ENCODE results near the gene PPP4R1. TPM values are rescaled to one million over a fixed set of nuclear protein-coding genes. Genes with fewer than 3 reads are reported as not detected.

Gene PPP4R1
- polyA plus RNA-seq, 1 of the 3 experiments (the other 2 are of a cell fraction) = 53.4 TPM

DNA sequence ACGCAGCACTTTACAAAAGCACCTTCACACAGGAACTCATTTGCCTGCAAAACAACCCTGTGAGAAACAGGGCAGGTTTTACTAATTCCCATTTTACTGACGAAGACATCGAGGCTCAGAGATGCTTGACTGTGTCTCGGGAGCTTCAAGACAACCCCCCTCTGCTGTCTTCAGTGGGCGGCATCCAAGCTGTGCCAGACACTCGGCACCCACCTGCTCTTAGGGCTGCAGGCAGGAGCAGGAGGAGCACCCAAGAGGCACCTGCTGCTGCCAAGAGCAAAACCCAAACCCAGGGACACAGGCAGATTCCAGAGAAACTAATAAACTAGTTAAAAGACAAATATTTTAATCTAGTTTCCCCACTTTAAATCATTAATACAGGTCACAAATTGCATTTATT lies 67.9 kb downstream of the PPP4R1 start:
- ChIA-PET CTCF (no interaction called here), POLR2A (no interaction called here)
- H3K79me2 ChIP-seq (ENCODE audit: insufficient read depth) = no peaks in the 10 kb centered on the region
- H3K36me3 ChIP-seq (replicated peaks in 1 of 2; ENCODE audit: control insufficient read depth in 1 of 2, insufficient read depth in 2 of 2, low read length in 1 of 2) = peaks cover 52 to 59% of the 10 kb centered on the region in 2 experiments
- no peak overlapping the region for H3K27ac ChIP-seq (ENCODE audit: low read depth in 2 of 2, low read length in 1 of 2)
- H3K4me1 ChIP-seq (ENCODE audit: control insufficient read depth in 1 of 2, insufficient read depth in 2 of 2, low read depth in 1 of 2, low read length in 1 of 2) = no peaks in the 10 kb centered on the region; a peak in 1 of 4 replicates
- H4K20me1 ChIP-seq (ENCODE audit: insufficient read depth) = 0 out of 2 replicates have a peak, but pooled peaks cover 4% of the 10 kb centered on the region
- H3K9me3 ChIP-seq = no peaks in the 10 kb centered on the region
- H3F3A ChIP-seq (replicated peaks; ENCODE audit: insufficient read depth) = peaks cover 12% of the 10 kb centered on the region
- no peak overlapping the region for H3K4me3 ChIP-seq (ENCODE audit: low read depth in 2 of 2, low read length in 1 of 2)
- no peaks in the 10 kb centered on the region for H3K27me3 ChIP-seq (ENCODE audit: insufficient read depth)
- no peaks in the 10 kb centered on the region for H3K9me2 ChIP-seq
- H3K9ac ChIP-seq = no peak overlapping the region
- H2AFZ ChIP-seq (ENCODE audit: low read depth) = no peak overlapping the region
- DNase-seq = no peak
- H3K4me2 ChIP-seq = no peak overlapping the region
- no peak for TF ChIP-seq FOXJ3 (CRISPR knock-in tag; IDR thresholded peaks at IDR 0.05)
- no peak for TF ChIP-seq EP300 (IDR thresholded peaks at IDR 0.05; ENCODE audit: borderline replicate concordance in 1 of 2, low read depth in 1 of 2, low read length in 1 of 2)
- TF ChIP-seq GABPA (IDR thresholded peaks at IDR 0.05; ENCODE audit: low read depth) = no peak
- TF ChIP-seq, protein P1, sequence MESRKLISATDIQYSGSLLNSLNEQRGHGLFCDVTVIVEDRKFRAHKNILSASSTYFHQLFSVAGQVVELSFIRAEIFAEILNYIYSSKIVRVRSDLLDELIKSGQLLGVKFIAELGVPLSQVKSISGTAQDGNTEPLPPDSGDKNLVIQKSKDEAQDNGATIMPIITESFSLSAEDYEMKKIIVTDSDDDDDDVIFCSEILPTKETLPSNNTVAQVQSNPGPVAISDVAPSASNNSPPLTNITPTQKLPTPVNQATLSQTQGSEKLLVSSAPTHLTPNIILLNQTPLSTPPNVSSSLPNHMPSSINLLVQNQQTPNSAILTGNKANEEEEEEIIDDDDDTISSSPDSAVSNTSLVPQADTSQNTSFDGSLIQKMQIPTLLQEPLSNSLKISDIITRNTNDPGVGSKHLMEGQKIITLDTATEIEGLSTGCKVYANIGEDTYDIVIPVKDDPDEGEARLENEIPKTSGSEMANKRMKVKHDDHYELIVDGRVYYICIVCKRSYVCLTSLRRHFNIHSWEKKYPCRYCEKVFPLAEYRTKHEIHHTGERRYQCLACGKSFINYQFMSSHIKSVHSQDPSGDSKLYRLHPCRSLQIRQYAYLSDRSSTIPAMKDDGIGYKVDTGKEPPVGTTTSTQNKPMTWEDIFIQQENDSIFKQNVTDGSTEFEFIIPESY (IDR thresholded peaks at IDR 0.05; ENCODE audit: borderline replicate concordance, low read depth) = no peak
- TF ChIP-seq, protein P2, sequence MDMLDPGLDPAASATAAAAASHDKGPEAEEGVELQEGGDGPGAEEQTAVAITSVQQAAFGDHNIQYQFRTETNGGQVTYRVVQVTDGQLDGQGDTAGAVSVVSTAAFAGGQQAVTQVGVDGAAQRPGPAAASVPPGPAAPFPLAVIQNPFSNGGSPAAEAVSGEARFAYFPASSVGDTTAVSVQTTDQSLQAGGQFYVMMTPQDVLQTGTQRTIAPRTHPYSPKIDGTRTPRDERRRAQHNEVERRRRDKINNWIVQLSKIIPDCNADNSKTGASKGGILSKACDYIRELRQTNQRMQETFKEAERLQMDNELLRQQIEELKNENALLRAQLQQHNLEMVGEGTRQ (IDR thresholded peaks at IDR 0.05; ENCODE audit: borderline replicate concordance, low read depth, low read length) = no peak
- TF ChIP-seq, protein P3, sequence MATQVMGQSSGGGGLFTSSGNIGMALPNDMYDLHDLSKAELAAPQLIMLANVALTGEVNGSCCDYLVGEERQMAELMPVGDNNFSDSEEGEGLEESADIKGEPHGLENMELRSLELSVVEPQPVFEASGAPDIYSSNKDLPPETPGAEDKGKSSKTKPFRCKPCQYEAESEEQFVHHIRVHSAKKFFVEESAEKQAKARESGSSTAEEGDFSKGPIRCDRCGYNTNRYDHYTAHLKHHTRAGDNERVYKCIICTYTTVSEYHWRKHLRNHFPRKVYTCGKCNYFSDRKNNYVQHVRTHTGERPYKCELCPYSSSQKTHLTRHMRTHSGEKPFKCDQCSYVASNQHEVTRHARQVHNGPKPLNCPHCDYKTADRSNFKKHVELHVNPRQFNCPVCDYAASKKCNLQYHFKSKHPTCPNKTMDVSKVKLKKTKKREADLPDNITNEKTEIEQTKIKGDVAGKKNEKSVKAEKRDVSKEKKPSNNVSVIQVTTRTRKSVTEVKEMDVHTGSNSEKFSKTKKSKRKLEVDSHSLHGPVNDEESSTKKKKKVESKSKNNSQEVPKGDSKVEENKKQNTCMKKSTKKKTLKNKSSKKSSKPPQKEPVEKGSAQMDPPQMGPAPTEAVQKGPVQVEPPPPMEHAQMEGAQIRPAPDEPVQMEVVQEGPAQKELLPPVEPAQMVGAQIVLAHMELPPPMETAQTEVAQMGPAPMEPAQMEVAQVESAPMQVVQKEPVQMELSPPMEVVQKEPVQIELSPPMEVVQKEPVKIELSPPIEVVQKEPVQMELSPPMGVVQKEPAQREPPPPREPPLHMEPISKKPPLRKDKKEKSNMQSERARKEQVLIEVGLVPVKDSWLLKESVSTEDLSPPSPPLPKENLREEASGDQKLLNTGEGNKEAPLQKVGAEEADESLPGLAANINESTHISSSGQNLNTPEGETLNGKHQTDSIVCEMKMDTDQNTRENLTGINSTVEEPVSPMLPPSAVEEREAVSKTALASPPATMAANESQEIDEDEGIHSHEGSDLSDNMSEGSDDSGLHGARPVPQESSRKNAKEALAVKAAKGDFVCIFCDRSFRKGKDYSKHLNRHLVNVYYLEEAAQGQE (IDR thresholded peaks at IDR 0.05; ENCODE audit: low read depth, low read length) = no peak
- TF ChIP-seq NRF1 (IDR thresholded peaks at IDR 0.05; ENCODE audit: low read depth, low read length) = no peak
- no peak for TF ChIP-seq RFX5 (IDR thresholded peaks at IDR 0.05; ENCODE audit: low read length)
- TF ChIP-seq, protein P4, sequence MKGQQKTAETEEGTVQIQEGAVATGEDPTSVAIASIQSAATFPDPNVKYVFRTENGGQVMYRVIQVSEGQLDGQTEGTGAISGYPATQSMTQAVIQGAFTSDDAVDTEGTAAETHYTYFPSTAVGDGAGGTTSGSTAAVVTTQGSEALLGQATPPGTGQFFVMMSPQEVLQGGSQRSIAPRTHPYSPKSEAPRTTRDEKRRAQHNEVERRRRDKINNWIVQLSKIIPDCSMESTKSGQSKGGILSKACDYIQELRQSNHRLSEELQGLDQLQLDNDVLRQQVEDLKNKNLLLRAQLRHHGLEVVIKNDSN (IDR thresholded peaks at IDR 0.05; ENCODE audit: borderline replicate concordance, low read depth) = no peak
- no peak for TF ChIP-seq TAF1 (IDR thresholded peaks at IDR 0.05; ENCODE audit: borderline replicate concordance, low read depth, low read length)
- no peak for TF ChIP-seq NFIC (IDR thresholded peaks at IDR 0.05; ENCODE audit: borderline replicate concordance)
- 93% methylated on average over 6 of the region's 6 CpGs for WGBS (ENCODE audit: low lambda C conversion rate)
